Naive thymus-derived CD4-positive, alpha-beta T cell (primary cell): ENCODE data around the gene DUSP6. TPM values are rescaled to one million over a fixed set of nuclear protein-coding genes. Genes with fewer than 3 reads are reported as not detected.
A peak's percentile ranks its signal among the peaks of the same experiment; 100 is the strongest.

Experiments
- ATAC-seq: fragments of 150-1000 bp; cut with Tn5 transposase; 2 replicates; pipeline ENCODE4 v1.10.0; 2021; ENCODE audit warnings: mild to moderate bottlenecking, moderate library complexity
- CTCF ChIA-PET: fragments of 350-600 bp; sonication (Branson Sonifier 250); formaldehyde crosslinking; loops from one replicate; lab custom pipeline; 2021; ENCODE audit warnings: antibody characterized with exemption; lab: Charles Lee
- POLR2A ChIA-PET: fragments of 350-600 bp; sonication (Branson Sonifier 250); formaldehyde crosslinking; loops from one replicate; lab custom pipeline; 2021; ENCODE audit warnings: antibody characterized with exemption, inconsistent platforms; lab: Charles Lee
- DNase-seq, 9 donors: peaks; one replicate each; pipeline versions ENCODE4 v3.0.0 to v3.0.0-alpha.2; 2020 to 2022; ENCODE audit warnings: mixed read lengths in 1 of 9
- H3K27ac ChIP-seq: one replicate; pipeline ENCODE4 v1.7.0; 2013; ENCODE audit warnings: mild to moderate bottlenecking, low read depth, low read length, moderate library complexity
- H3K27me3 ChIP-seq, 2 donors: one replicate each; pipeline ENCODE4 v1.7.0; 2013; ENCODE audit warnings: low read length in 2 of 2, mild to moderate bottlenecking in 2 of 2, moderate library complexity in 2 of 2; ENCODE audit not compliant: control insufficient read depth in 2 of 2, insufficient read depth in 2 of 2
- H3K36me3 ChIP-seq, 3 experiments: 1 replicate in 2 of 3; 2 replicates in 1 of 3; pipeline ENCODE4 v1.7.0; 2013; ENCODE audit warnings: low read length in 3 of 3, mild to moderate bottlenecking in 3 of 3, moderate library complexity in 1 of 3; ENCODE audit not compliant: insufficient read depth in 3 of 3, control insufficient read depth in 2 of 3
- H3K4me1 ChIP-seq, 2 donors: one replicate each; pipeline ENCODE4 v1.7.0; 2013; ENCODE audit warnings: low read length in 2 of 2, mild to moderate bottlenecking in 2 of 2, moderate library complexity in 1 of 2; ENCODE audit not compliant: control insufficient read depth in 2 of 2, insufficient read depth in 2 of 2
- H3K4me3 ChIP-seq: 2 replicates; pipeline ENCODE4 v1.7.0; 2013; ENCODE audit warnings: mild to moderate bottlenecking, low read length
- H3K9me3 ChIP-seq, 3 experiments: 1 replicate in 2 of 3; 2 replicates in 1 of 3; pipeline ENCODE4 v1.7.0; 2013; ENCODE audit warnings: low read length in 3 of 3; ENCODE audit not compliant: control insufficient read depth in 2 of 3
- H3K27ac Mint-ChIP-seq, 9 donors: one replicate each; pipeline ENCODE4 v1.8.0; 2020 to 2022; ENCODE audit warnings: mixed read lengths in 9 of 9, mild to moderate bottlenecking in 8 of 9, moderate library complexity in 5 of 9, inconsistent platforms in 2 of 9
- H3K27me3 Mint-ChIP-seq, 5 donors: one replicate each; pipeline ENCODE4 v1.8.0; 2021 to 2022; ENCODE audit warnings: mixed read lengths in 5 of 5, mild to moderate bottlenecking in 1 of 5
- H3K36me3 Mint-ChIP-seq, 5 donors: one replicate each; pipeline ENCODE4 v1.8.0; 2020 to 2022; ENCODE audit warnings: mixed read lengths in 5 of 5, mild to moderate bottlenecking in 3 of 5, inconsistent platforms in 1 of 5
- H3K4me1 Mint-ChIP-seq, 7 donors: one replicate each; pipeline ENCODE4 v1.8.0; 2020 to 2022; ENCODE audit warnings: mixed read lengths in 7 of 7, mild to moderate bottlenecking in 3 of 7, inconsistent platforms in 1 of 7
- H3K4me3 Mint-ChIP-seq, 10 donors: one replicate each; pipeline ENCODE4 v1.8.0; 2020 to 2022; ENCODE audit warnings: mild to moderate bottlenecking in 10 of 10, mixed read lengths in 10 of 10, moderate library complexity in 6 of 10, inconsistent platforms in 2 of 10
- H3K9me3 Mint-ChIP-seq, 11 donors: one replicate each; pipeline ENCODE4 v1.8.0; 2020 to 2022; ENCODE audit warnings: mixed read lengths in 11 of 11, mild to moderate bottlenecking in 4 of 11, inconsistent platforms in 1 of 11, moderate library complexity in 1 of 11
- intact Hi-C, 2 donors: fragments of 100-400 bp; cut with micrococcal nuclease; formaldehyde crosslinking; loops; one replicate each; pipeline ENCODE4 v1.15.1; 2023
- polyA plus RNA-seq, 2 donors: library from polyadenylated mRNA; unstranded; fragments of 300-500 nt; fragmentation: Illumina TruSeq; gene quantifications; one replicate each; pipeline ENCODE4 v1.2.3, GENCODE V29; 2021
- total RNA-seq, 6 experiments: library from RNA in 5 of 6; stranded (reverse) in 5 of 6; gene quantifications; 1 replicate in 5 of 6; 2 replicates in 1 of 6; pipeline ENCODE4 v1.2.3 and lab custom pipeline; 2021 to 2026

DUSP6 gene
- total and polyA plus RNA-seq, 7 experiments from 2014 or later, result 0.45 to 225 (median 2.8) TPM

DNA sequence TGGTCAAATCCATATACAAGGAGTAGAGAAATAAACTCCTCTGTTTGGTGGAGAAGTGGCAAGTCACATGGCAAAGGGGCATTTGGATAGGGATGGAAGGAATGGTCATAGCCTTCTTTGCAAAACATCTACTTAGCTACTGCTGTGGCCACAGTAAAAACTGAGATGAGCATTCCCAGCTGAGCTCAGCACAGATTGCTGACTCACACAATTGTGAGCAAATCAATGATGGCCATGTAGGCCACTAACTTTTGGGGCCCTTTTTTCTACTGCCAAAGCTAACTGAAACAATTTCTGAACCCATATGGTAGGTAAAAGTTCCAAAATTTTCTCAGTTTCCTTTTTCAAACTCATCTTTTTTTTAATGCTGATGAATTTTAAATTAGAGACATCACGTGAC is 31.6 kb downstream of the DUSP6 start:
- Mint-ChIP-seq H3K4me3 (no peak overlapping the region), H3K9me3 (peaks cover 0 to 2% (median 0%) of the 10 kb centered on the region in 11 donors), H3K36me3 (peaks cover 0 to 2% (median 0%) of the 10 kb centered on the region in 5 donors), H3K27me3 (no peaks in the 10 kb centered on the region), H3K27ac (no peak overlapping the region), H3K4me1 (peaks cover 0 to 21% (median 6%) of the 10 kb centered on the region in 7 donors)
- Histone ChIP-seq H3K4me3 (no peak overlapping the region), H3K27me3 (no peaks in the 10 kb centered on the region), H3K9me3 (no peaks in the 10 kb centered on the region), H3K36me3 (no peaks in the 10 kb centered on the region), H3K4me1 (no peaks in the 10 kb centered on the region), H3K27ac (no peak overlapping the region)
- POLR2A ChIA-PET, result no interaction called here
- CTCF ChIA-PET, result no interaction called here
- ATAC-seq (no peak), DNase-seq (no peak)
- intact Hi-C loops, result no loop called here

DNA sequence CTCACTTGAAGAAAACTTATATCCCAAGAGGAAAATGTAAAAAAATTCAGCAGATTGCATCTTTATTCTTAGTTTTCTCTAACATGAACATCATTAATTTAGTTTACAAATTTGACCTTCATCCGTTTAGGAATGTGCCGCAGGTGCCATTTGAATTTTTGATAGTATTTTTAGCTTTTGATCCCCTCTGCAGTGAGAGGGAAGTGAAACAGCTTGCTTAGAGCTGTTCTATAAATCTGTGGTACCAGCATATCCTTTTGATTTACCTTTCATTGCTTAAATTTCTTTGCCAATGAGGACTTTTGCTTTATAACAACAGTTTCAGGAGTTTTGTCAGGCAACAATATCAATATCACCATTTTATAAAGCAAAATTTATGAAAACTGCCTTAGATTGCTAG is 32.7 kb downstream of the DUSP6 start:
- CTCF ChIA-PET, result no interaction called here
- DNase-seq, result no peak
- intact Hi-C loops, result no loop called here
- H3K4me1 Mint-ChIP-seq, result peaks cover 0 to 22% (median 6%) of the 10 kb centered on the region in 7 donors
- H3K4me1 ChIP-seq, result no peaks in the 10 kb centered on the region
- H3K27me3 ChIP-seq, result no peaks in the 10 kb centered on the region
- no peak overlapping the region for H3K27ac Mint-ChIP-seq
- ATAC-seq, result no peak
- no peak overlapping the region for H3K27ac ChIP-seq
- H3K27me3 Mint-ChIP-seq, result no peaks in the 10 kb centered on the region
- H3K36me3 Mint-ChIP-seq, result peaks cover 0 to 2% (median 0%) of the 10 kb centered on the region in 5 donors
- H3K36me3 ChIP-seq, result no peaks in the 10 kb centered on the region
- POLR2A ChIA-PET, result no interaction called here
- peaks cover 0 to 2% (median 0%) of the 10 kb centered on the region in 11 donors for H3K9me3 Mint-ChIP-seq
- H3K4me3 ChIP-seq, result no peak overlapping the region
- H3K9me3 ChIP-seq, result no peaks in the 10 kb centered on the region
- H3K4me3 Mint-ChIP-seq, result no peak overlapping the region

DNA sequence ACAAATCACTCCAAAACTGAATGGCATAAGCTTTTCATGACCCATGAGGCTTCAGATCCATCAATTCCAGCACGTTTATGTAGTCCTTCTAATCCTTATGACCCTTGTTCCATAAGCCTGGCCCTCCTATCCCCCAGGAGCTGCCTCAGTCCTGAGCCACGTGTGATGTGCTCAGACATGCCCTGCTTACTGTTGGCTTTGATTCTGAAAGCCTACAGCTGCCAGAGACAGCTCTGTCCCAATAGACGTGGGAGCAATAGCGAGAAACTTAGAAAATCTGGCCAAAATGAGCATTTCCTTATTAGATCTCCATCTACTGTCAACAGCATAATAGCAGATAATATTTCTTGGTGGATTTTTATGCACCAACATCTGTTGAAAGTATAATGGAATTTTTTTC is 33.2 kb downstream of the DUSP6 start:
- H3K4me3 Mint-ChIP-seq, result no peak overlapping the region
- Histone ChIP-seq H3K4me3 (no peak overlapping the region), H3K9me3 (no peaks in the 10 kb centered on the region), H3K27ac (no peak overlapping the region), H3K4me1 (no peaks in the 10 kb centered on the region), H3K27me3 (no peaks in the 10 kb centered on the region), H3K36me3 (no peaks in the 10 kb centered on the region)
- CTCF ChIA-PET, result no interaction called here
- intact Hi-C loops, result no loop called here
- ATAC-seq (no peak), DNase-seq (no peak)
- H3K36me3 Mint-ChIP-seq, result peaks cover 0 to 2% (median 0%) of the 10 kb centered on the region in 5 donors
- H3K4me1 Mint-ChIP-seq, result peaks cover 0 to 23% (median 6%) of the 10 kb centered on the region in 7 donors
- POLR2A ChIA-PET, result no interaction called here
- H3K9me3 Mint-ChIP-seq, result peaks cover 0 to 2% (median 0%) of the 10 kb centered on the region in 11 donors
- H3K27ac Mint-ChIP-seq, result no peak overlapping the region
- H3K27me3 Mint-ChIP-seq, result no peaks in the 10 kb centered on the region

DNA sequence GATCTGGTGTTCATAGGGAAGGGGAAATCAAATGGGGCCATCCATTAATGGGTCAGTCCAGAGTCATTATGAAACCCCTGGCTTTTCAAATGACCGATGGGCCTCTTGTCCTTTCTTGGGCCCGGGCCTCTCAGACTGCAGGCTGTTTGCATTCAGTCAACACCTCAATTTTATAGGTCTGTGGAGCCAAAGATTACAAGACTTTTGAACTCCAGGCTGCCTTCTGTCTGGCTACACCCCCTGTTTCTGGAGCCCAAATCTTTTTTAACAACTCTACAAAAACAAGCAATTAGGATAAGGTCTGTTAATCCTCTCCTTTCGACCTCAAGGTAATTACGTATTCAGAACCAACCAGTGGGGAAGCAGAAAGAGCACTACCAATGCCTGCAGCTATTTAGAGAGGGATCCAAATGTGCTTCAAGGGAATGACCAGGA is 35.6 kb downstream of the DUSP6 start:
- Mint-ChIP-seq H3K9me3 (peaks cover 0 to 2% (median 0%) of the 10 kb centered on the region in 11 donors), H3K4me1 (peaks cover 0 to 18% (median 6%) of the 10 kb centered on the region in 7 donors), H3K36me3 (no peaks in the 10 kb centered on the region), H3K27me3 (no peaks in the 10 kb centered on the region), H3K4me3 (no peak overlapping the region), H3K27ac (no peak overlapping the region)
- Histone ChIP-seq H3K4me3 (no peak overlapping the region), H3K9me3 (no peaks in the 10 kb centered on the region), H3K27me3 (no peaks in the 10 kb centered on the region), H3K27ac (no peak overlapping the region), H3K4me1 (no peaks in the 10 kb centered on the region), H3K36me3 (no peaks in the 10 kb centered on the region)
- ChIA-PET POLR2A (no interaction called here), CTCF (no interaction called here)
- DNase-seq (no peak), ATAC-seq (no peak)
- intact Hi-C loops, result no loop called here

DNA sequence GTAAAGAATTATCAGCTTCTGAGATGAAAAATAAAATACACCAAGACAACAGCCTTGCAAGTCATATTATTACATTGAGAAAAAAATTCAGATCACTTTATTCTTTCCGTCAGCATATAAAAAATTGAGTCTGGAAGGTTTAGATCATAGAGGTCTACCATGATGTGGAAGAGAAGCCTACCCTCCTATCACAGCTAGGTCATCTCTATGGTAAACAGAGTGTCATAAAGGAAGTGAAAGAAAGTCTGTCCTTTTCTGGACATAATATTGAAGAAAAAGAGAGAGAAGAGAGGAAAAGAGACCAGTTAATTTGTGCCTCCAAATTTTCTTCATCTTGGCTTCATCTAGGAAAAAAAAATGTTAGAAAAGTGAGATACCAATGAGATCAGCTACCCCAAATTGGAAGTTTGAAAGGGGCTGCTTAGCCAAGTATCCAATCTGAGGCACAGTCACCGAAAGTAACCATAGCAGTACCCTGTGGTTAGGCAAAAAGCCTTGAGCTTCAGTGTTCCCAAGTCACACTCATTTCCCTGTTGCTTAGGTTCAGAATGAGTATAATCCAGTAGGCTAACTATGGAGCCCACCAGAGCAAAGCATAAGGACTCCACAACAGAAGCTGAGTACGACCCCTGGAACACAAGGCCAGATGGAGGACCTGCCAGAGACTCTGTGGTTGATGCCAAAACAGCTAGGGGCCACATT is 38.1 kb downstream of the DUSP6 start:
- ChIA-PET CTCF (no interaction called here), POLR2A (interaction anchor here (0.6 kb wide), 2 partner anchors 38 to 111 kb away, joined by 3 read pairs; no protein-coding TSS in a partner anchor)
- no peak overlapping the region for H3K4me3 Mint-ChIP-seq
- Histone ChIP-seq H3K4me3 (no peak overlapping the region), H3K27ac (no peak overlapping the region), H3K4me1 (no peaks in the 10 kb centered on the region), H3K27me3 (no peaks in the 10 kb centered on the region), H3K36me3 (no peaks in the 10 kb centered on the region), H3K9me3 (no peaks in the 10 kb centered on the region)
- H3K9me3 Mint-ChIP-seq, result peaks cover 0 to 2% (median 0%) of the 10 kb centered on the region in 11 donors
- H3K27me3 Mint-ChIP-seq, result no peaks in the 10 kb centered on the region
- H3K27ac Mint-ChIP-seq, result peak overlapping the region in 1 of 9 donors; percentile 53
- peaks cover 0 to under 1% (median 0%) of the 10 kb centered on the region in 5 donors for H3K36me3 Mint-ChIP-seq
- H3K4me1 Mint-ChIP-seq, result peaks cover 0 to 29% (median 8%) of the 10 kb centered on the region in 7 donors
- intact Hi-C loops, result no loop called here
- DNase-seq, result no peak
- ATAC-seq, result no peak

DNA sequence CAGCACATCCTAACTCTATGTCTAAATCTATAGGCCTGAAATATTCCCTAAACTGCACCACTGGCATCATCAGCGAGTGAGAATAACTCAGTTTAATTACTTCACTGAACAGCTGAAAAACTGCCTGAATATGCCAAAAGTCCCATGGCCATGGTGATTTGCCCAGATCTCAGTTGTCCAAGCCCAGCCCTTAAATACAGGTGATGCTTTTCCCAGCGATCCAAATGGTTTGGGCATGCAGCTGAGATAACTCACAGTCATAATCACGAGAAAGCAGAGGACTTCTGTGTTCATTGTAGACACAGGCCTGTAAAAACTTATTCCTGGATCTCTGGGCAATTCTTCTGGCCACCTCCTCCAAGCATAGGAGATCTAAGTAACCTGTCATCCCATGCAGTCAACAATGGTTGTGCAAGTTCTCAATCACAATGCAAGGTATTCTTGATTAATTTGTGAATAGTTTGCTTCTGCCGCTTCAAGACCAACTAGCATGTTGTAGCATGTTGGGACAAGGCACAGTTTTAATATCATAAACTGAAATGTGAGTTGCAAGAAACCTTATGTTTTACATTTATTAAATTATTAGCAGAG is 40.5 kb downstream of the DUSP6 start:
- CTCF ChIA-PET, result no interaction called here

More for the DNA sequence above, 40.5 kb downstream of the DUSP6 start:
- no peaks in the 10 kb centered on the region for H3K27me3 ChIP-seq
- H3K36me3 Mint-ChIP-seq, result peaks cover 0 to 11% (median 0%) of the 10 kb centered on the region in 5 donors
- DNase-seq, result no peak
- no peak overlapping the region for H3K27ac ChIP-seq
- no peak for ATAC-seq
- H3K4me1 Mint-ChIP-seq, result peaks cover 5 to 49% (median 18%) of the 10 kb centered on the region in 7 donors
- H3K4me1 ChIP-seq, result no peaks in the 10 kb centered on the region
- POLR2A ChIA-PET, result no interaction called here
- H3K9me3 ChIP-seq, result no peaks in the 10 kb centered on the region
- intact Hi-C loops, result no loop called here
- H3K36me3 ChIP-seq, result no peaks in the 10 kb centered on the region
- H3K27ac Mint-ChIP-seq, result no peak overlapping the region
- H3K4me3 Mint-ChIP-seq, result no peak overlapping the region
- H3K27me3 Mint-ChIP-seq, result no peaks in the 10 kb centered on the region
- peaks cover 0 to 3% (median 0%) of the 10 kb centered on the region in 11 donors for H3K9me3 Mint-ChIP-seq
- no peak overlapping the region for H3K4me3 ChIP-seq
